HG03460 (cell line): Measurements from ENCODE around the gene SEMA3E.
"Not testable (repeated sequence)": the region's sequence is repeated elsewhere in the genome, so short reads cannot be mapped to it uniquely, and the experiment has no call there.

Experiments
- ATAC-seq: cut with Tn5 transposase; IDR thresholded peaks from one replicate; pipeline ENCODE4 v1.9.1; 2021; ENCODE audit not compliant: unreplicated experiment

SEMA3E gene

DNA sequence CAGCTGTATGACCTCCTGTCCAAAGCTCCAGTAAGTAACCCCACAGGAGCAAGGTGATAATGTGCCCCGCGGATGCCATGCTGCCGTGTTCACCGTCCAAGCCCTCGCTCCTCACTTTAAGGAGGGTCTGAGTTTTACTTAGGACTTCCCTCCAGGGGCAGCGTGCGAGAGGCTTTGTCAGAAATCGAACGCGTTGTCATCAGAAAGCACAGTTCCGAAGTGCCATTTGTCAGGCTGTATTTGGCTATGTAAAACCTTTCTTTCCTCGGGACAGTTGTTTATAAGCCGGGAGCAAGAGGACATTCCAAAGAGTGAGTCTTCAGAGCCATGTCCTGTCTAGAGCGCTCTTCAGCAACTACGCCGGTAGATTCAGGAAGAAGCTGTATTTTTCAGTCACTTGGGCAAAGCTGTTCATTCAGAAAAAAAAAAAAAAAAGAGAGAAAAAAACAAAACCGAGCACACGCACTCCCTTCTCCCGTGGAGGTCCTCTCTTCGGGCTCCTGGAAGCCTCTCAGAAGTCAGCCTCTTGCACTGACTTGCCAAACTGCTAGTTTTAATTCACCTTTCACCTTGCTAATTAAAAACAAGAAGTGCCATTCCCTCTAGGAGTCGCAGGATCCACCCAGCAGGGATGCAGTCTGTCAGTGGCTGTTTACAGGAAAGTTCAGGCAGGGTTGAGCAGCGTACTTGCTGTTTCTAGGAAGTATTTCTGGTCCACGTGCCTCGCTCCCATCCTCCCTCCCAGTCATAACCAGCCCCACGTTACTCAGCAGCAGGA lies at the start of gene SEMA3E:
Gene SEMA3E (minus strand): TSS at position 676 of the 778 bp plus-strand sequence.
- ATAC-seq: no peak

DNA sequence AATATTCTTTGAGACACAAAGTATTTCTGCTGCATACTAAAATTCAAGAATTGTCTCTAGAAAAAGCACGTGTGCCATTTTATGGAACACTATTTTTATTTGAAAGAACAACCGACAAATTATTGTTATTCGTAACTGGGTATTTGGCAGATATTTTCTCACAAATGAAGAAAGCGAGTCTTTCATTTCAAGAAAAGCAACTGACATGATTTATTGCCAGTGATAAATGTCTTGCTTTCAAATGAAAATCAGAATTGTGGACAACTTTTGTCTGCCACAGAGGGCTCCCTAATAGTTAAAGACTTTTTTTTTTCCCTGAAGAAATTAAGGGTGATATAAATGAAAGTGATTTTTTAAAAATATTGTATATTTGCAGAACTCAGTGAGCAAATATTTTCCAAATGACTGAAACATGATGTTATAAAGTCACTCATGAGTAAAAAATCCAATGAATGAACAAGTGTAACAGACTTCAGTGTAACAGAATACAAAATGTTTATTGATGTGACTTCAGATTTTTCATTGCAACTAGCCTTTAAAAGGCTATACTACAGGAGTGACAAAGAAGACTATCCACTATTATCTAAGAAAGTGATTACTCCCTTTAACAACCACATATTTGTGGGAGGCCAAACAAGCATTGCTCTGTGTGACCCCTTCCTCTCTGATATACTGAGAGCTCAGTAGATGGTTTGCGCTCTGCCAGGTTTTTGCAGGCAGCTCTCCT lies 49.0 kb upstream of the SEMA3E start:
- no peak for ATAC-seq

DNA sequence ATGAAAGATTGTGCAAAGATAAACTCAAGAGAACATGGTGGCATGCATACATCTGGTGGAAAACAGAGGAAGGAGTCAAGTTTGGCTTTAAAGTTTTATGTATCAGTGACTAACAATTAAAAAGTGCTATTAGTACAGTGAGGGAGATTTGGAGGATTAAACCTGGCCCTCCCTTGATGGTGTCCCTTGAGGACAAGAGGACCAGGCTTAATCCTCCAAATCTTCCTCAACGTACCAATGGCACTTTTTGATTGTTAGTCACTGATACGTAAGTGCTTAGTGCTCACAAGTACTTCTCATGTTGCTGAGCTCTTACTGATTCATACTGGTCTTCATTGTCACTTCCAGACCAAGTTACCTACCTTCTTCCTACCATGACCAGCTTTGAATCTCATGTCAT lies 47.2 kb upstream of the SEMA3E start:
- ATAC-seq: no peak

DNA sequence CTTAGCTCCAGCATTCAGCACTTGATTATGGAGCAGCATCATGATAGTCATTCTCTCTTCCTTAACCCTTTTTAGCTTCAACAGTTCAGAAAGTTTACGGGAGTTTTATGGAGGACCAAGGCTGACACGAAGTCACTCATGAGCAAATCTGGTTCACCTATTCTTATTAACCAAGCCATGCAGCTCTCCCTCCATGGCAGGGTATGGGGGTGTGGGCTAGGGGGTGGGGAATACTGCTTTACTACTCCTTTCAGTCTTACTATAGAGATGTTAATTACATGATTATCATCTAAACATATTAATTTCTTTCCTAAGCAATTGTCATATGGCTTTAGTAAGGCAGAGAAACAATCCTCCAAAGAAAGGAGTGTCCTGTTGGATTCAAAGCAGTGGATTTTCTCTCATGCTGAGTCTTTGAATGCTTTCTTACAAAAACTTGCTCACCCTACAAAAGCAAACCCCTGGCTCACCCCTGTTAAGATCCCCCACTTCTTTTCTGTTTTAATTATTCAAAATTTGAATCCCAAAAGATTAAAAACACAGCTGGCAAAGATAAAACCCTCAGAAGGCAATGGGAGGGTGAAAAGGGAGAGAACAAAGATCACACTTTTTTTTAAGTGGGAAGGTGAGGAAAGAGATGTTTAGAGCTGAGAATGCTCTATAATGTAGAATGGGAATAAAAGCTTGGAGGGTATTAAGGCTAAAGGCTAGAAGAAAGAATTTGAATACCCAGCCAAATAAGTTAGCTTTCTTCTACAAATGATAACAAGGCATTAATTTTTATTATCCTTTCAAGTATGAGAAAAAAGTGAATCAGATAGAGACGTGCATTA lies 46.4 kb upstream of the SEMA3E start:
- no peak for ATAC-seq

DNA sequence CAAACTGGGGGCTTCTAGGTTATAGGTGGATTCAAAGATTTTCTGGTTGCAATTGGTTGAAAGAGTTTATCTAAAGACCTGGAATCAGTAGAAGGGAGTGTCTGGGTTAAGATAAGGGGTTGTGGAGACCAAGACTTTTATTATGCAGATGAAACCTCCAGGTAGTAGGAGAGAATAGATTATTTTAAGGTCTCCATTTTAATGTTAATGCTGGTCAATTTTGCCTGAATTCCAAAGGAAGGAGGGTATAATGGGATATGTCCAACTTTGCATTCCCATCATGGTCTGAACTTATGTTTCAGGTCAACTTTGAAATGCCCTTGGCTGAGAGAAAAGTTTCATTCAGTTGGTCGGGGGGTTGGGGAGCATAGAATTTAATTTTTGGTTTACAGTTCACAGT lies 44.3 kb upstream of the SEMA3E start:
- no peak for ATAC-seq

DNA sequence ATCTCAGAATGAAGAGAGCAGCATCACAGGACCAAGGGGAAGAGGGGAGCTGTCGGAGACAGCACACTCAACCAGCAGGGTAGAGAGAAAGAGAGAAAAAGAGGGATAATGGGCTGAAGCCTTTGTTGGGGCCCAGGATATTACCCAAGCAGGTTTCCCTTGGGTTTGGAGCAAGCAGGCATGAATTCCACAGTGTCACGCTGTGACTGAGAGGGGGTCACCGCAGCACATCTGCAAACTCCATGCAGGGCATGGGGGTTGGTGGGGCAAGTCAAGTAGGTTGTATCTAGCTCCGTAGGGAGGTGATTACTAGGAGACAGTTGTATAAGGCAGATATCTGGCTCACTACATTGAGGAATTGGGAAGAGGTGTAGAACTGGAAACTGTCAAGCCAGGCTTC lies 42.2 kb upstream of the SEMA3E start:
- no peak for ATAC-seq

DNA sequence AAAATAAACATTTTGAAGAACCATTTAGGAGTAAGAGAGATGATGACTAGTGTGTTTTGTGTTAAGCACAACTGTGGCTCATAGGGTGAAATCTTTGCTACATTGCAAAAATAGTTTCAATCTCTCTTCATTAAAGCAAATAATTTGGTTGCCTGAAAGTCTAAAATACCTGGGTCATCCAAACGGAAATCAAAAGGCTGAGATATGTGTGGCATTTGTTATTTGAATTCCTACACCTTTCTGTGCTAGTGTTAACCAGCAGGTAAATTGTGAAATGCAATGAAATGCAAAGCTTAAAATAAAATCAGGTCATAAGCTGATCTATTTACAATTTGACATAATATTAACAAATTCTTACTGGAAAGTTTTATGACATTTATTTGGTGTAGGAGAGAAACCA lies 40.9 kb upstream of the SEMA3E start:
- no peak for ATAC-seq

DNA sequence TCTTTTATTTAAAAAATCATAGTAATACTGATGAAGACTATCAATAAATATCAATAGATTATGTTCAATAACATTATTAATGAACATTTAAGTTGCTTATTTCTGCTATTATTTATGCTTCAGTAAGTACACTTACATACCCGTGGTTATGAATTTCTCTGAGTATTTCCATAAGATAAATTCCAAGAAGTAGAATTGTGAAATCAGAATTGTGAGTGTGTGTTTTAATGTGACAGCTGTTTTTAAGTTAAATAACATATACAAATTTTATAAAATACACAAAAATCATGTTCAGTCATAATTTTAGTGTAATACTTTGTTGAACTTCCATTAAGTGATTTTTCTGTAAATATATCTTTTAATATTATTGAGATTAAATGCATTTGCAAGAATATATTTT lies 37.5 kb upstream of the SEMA3E start:
- no peak for ATAC-seq

DNA sequence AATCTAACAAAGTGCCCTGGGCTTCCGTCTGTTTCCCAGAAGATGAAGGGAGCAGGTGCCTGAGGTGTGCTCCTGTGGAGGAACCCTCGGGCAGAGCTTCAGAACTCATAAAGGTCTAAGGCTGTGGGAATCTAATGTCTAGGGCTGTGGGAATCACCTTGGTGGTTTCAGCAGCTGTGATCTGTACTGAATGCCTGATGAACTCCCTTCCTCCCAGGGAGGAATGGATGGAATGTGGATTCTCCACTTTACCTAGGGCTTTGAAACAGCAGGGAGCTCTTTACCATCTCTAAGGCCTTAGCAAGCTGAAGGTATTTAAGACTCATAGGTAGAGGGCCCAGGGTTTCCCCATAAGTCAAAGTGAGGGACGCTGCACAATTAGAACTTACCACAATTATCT lies 36.0 kb upstream of the SEMA3E start:
- no peak for ATAC-seq

DNA sequence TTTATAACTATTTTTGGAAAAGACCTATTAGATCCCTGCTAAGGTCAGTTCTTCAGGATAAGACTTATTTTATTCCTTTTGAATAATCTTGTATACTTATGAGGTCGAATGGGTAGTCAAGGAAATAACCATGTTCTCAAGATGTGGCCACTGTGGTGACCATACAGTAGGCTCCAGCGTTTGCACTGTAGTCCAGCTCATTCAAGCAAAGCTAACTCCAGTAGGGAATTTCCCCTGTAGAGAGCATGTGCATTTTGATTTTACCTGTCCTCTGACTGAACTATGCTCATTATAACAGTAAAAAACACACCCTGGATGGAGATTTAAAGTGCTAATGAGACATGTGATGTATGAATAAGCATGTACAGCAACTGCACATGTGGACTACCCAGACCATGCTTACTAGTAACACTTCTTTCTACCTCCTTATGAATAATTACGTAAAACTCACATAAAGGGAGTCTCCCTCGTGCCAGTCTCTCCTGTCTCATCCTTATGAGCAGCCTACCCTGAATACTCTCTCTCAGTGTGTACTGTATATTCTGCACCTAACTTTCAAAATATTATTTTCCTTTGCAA lies 32.4 kb upstream of the SEMA3E start:
- ATAC-seq: no peak

DNA sequence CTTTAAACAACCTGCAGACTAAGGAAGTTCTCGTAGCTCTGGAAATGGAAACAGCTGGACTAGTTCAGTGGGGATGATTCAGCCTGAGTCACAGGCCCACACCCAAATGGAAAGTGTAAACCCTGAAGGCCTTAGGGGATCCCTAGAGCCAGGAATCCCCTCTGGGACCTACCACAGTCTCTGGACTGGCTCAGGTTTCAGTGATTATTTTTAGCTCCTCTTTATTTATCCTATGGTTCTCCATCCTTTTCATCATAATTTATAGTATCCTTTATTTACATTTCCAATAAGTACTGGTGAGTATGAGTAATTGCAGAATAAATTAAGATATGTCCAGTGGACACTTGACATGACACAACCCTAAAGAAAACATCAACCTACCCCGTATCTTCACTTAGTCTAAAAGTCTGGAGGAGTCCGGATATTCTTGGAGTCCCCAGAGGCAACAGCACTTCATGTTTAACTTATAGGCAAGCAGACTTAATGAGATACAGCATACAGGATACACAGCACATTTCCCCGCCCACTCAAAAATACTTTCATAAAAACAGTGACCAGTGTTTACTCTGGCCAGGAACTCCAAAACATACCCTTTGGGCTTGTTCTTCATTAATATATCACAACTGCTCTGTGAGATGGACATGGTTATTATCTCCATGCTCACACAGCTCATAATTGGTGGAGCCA lies 28.4 kb upstream of the SEMA3E start:
- ATAC-seq: no peak

DNA sequence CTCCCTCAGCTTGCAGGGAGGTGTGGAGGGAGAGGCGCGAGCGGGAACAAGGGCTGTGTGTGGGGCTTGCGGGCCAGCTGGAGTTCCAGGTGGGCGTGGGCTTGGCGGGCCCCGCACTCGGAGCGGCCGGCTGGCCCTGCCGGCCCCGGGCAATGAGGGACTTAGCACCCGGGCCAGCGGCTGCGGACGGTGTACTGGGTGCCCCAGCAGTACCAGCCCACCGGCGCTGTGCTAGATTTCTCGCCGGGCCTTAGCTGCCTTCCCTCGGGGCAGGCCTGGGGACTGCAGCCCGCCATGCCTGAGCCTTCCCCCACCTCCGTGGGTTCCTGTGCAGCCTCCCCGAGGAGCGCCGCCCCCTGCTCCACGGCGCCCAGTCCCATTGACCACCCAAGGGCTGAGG lies 24.4 kb upstream of the SEMA3E start:
- ATAC-seq: not testable (repeated sequence)

DNA sequence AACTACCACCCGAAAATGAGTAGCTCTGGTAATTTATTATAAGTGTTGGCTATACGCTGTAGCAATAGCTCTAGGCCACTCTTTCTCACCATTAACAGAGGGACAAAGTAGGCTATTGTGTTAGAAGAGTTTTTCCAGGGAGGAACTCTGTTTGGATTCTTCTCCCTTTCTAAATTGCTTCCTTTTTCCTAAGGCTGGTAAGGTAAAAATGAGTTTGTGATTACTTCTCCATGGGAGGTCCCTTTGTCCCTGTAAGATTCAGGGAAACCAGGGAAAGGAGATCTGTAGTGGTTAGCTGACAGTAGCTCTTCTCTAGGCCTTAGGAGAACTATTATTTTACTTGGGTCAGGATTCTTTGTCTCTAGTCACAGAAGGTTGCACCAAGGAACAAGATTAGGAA lies 23.2 kb upstream of the SEMA3E start:
- ATAC-seq: no peak

DNA sequence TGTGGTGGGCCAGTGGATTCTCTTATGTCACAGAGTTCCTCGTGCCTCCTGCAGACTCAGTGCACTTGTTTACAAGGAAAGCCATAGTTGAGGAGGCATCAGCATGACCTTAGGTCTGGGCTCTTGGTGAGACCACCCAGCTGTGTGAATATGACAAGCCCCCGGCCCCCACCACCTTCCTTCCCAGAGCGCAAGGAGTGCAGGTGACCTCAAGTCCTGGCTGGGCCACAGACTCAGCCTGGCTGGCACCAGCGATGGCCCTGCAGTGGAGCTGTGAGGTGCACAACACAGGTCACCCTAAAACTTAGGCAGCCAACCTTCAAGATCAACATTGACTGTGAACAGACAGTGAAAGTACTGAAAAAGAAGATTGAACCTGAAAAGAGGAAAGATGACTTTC lies 14.2 kb upstream of the SEMA3E start:
- ATAC-seq: no peak

DNA sequence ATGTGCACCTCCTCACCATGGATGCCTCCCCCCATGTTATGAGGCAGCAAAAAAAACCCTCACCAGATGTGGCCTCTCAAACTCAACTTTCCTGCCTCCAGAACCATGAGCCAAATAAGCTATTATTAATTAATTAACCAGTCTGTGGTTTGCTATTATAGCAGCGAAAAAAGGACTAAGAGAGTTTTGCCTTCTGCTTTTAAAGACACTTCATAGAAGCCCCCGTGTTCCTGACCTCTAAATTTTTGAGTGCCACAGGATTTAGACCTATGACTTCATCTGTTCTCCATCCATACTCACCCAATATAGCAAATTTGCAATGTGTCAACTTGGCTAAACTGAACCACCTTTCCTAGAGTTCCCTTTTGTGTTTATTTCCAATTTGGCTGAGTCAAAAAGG lies 9.2 kb upstream of the SEMA3E start:
- no peak for ATAC-seq

DNA sequence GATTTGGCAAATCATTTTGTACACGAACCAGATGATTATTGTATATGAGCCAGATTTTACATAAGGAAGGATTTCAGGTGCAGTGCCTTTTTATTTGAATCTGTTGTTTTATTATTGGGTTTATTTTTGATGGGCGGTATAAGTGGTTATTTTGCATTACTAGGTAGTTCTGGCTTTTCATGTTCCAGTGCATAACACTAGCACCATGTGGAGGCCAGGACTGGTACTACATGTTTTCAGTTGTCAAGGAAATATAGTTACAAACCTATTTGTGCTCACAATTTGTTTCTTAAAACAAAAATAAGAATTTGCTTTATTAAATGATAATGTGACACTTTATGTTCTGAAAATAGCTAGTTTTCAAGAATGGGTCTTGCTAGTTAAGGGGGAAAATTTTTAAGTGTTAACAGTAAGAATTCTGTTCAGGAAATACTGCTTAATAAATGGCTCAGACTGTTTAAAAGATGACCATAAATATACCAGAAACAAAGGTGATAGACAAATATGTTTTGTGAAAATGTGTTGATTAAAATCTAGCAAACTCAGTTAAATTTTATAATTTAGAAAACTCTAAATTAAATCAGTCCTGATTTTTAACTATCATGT lies 7.1 kb upstream of the SEMA3E start:
- ATAC-seq: peak; percentile 74

DNA sequence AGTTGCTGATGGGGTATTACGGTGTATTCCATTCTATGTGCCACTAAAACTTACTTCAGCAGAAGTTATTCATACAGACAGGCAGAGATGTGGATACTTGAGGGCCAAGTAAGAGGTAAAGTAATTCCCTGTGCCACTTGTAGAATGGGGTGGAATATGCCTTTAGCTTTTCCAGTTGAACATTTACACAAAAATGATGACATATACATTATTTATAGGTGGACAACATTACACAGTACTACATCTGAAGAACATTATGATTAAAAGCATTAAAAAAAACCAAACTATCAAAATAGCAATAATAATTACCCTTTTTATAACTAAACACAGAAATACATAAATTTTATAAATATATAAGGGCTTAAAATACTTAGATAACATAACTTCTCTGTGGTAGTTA lies 3.5 kb upstream of the SEMA3E start:
- no peak for ATAC-seq

DNA sequence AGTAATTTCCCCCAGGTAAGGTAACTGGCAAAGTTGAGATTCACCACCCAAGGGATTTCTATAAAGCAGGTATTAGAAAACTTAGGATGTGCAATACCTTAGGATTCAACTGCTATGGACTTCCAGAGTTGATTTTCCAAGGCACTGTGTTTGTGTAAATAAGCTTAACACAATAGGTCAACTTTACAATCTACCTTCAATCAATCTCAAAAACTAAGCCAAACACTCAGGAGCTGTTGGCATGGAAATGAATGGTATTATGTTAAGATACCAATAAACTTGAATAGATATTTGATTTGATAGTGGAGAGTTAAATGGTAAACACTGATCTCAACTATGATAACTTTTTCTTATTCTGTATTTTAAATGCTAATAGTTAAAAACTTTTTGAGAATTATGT lies 762 bp upstream of the SEMA3E start:
- no peak for ATAC-seq

DNA sequence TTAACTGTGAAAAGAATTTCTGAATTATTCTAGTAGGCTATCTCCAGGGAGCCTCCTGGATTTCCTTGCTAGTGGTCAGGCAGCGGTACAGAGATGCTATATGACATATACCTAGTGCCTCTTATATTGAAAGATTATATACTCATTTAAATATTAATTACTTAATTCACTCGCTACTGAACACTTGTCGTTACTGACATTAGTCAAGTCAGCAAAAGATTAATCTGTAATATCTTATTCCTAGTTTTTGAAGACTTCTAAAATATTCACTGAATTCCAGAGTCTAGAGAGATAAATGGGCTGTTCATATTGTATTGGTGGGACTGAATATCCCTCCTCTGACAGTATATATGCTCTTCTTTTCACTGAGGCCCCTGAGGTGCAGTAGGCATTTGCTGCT lies 2.9 kb downstream of the SEMA3E start:
- ATAC-seq: no peak

DNA sequence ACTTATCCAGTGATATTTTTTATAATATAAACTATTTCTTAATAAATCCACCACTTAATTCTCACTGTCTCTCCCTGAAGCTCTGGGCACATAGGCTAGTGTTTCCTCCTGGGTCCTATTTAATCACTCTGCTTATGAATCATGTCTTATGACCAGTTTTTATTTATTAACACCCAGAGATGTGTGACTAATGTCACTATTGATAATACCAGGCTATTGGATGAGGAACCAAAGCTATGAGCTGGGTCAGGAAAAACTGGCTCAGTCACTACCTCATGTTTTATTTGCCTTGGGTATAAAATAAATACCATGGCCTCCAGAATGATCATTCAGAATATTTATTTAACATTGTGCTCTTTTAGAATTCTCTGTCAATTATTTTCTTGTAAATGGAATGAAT lies 5.2 kb downstream of the SEMA3E start:
- ATAC-seq: no peak
